GM18868 (cell line): Measurements from ENCODE around the gene SLC35F6.
"Not testable (repeated sequence)": the region's sequence is repeated elsewhere in the genome, so short reads cannot be mapped to it uniquely, and the experiment has no call there.

Experiments
- ATAC-seq: cut with Tn5 transposase; IDR thresholded peaks from one replicate; pipeline ENCODE4 v1.9.1; 2021; ENCODE audit warnings: mild to moderate bottlenecking, moderate library complexity; ENCODE audit not compliant: unreplicated experiment

SLC35F6 gene

DNA sequence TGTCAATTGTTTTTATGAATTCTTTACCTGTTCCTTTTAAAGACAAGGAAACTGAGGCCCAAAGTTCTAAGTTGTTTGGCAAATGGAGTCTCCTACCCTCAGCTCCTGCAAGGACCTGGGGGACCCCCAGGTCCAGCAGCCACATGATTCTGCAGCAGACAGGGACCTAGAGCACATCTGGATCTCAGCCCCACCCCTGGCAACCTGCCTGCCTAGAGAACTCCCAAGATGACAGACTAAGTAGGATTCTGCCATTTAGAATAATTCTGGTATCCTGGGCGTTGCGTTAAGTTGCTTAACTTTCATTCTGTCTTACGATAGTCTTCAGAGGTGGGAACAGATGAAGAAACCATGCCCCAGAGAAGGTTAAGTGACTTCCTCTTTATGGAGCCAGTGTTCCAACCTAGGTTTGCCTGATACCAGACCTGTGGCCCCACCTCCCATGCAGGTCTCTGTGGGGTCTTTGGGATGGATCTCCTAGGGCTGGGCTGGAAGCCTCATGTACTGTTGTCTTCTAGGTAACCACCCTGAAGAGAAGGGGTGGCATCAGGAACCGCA lies 16.2 kb downstream of the SLC35F6 start:
- ATAC-seq, result no peak

DNA sequence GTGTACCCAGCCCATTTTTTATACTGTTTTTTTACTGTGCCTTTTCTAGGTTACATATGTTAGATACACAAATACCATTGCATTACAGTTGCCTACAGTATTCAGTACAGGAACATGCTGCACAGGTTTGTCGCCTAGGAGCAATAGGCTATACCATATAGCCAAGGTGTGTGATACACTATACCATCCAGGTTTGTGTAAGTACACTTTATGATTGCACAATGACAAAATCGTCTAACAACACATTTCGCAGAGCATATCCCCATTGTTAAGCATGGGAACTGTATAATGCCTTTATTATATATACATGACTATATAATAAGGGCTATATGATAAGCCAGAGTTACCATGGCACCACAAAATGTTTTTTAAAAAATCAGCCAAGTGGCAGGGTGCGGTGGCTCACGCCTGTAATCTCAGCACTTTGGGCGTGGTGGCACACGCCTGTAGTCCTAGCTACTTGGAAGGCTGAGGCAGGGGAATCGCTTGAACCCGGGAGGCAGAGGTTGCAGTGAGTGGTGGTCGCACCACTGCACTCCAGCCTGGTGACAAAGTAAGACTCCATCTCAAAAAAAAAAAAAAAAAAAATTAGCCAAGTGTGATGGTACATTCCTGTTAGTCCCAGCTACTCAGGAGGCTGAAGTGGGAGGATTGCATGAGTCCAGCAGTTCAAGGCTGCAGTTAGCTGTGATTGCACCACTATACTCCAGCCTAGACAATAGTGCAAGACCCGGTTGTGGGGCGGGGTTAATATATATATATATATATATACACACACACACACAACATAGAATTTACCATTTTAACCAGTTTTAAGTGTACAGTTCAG lies 19.0 kb downstream of the SLC35F6 start:
- ATAC-seq, result no peak

DNA sequence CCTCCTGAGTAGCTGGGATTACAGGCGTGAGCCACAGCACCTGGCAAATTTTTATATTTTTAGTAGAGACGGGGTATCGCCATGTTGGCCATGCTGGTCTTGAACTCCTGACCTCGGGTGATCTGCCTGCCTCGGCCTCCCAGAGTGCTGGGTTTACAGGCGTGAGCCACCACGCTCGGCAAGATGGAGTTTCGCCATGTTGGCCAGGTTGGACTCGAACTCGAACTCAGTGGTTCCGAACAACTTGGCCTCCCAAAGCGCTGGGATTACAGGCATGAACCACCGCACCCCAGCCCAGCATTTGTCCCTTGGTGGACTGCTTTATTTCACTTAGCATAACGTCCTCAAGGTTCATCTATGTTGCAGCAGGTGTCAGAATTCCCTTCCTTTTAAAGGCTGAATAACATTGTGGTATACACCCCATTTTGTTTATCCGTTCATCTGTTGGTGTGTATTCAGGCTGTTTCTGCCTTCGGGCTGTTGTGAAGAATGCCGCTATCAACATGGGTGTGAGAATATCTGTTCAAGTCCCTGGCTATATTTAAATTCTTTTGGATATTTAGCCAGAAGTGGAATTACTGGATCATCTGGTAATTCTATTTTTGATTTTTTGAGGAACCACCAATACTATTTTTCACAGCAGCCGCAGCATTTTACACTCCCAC lies 20.6 kb downstream of the SLC35F6 start:
- ATAC-seq, result no peak

DNA sequence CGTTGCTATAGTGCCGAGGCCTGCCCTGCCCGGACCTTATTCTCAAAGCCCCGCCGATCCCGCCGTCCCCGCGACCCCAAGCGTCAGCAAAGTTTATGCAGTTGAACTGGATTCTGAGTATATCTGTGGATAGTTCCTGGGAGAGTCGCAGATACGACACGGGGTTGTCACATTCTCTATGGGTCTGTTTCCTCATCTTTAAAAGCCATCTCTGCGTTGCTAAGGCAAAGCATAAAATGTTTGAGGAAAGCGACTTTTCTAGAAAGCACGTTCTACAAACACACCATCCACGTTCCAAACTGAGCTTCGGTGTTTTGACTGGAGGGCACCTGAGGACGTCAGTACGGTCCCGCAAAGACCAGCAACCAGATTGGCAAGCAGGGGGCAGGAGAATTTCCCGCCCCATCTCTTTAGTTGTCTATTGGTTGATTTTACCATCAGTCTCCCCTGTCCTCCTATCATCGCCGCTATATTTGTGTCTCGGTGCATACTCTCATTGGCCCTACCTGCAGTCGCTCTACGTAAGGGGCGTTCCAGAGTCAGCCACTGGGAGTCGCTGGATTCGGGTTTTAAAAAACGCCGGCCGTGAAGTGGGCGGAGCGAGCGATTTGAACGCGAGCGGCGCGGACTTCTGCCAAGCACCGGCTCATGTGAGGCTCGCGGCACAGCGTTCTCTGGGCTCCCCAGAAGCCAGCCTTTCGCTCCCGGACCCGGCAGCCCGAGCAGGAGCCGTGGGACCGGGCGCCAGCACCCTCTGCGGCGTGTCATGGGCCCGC lies 21.5 kb downstream of the SLC35F6 start, which contains the start of gene CENPA:
Gene CENPA (plus strand): TSS at position 626 of the 776 bp plus-strand sequence. CDS start 141 bp downstream, at position 767.
- peak; percentile 99 for ATAC-seq

DNA sequence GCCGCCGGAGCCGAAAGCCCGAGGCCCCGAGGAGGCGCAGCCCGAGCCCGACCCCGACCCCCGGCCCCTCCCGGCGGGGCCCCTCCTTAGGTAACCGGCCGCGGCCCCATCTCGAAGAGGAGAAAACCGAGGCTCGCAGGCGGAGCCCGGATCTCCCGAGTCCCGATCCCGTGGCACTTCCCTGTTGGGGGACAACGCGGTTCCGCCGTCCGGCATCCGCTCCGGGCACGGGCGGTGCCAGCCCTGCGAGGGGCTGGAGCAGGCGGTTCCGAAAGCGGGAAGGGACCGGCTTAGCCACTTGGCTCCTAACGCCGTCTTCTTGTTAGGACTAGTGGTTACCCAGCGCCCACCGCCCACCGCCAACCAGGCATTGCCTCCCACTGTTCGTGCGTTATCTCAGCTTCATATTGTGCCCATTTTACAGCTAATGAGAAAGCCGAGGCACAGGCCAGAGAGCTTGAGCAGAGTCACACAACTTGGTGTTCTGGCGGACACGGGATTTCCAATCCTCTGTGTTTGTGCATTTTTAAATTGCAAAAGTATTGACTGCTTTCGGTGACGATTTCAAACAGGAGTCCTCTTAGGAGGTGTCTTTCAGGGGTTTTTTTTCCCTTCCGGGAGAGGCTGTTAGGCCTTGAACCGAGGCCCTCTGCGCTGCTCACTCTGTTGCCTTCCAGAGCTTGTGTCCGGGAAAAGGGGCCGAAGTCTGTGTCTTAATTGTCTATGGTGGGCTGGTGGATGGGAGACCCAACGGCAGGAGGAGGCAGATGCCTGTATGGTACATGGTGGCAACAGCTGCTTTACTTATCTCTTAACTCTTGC lies 22.3 kb downstream of the SLC35F6 start:
- ATAC-seq, result peak; percentile 12

DNA sequence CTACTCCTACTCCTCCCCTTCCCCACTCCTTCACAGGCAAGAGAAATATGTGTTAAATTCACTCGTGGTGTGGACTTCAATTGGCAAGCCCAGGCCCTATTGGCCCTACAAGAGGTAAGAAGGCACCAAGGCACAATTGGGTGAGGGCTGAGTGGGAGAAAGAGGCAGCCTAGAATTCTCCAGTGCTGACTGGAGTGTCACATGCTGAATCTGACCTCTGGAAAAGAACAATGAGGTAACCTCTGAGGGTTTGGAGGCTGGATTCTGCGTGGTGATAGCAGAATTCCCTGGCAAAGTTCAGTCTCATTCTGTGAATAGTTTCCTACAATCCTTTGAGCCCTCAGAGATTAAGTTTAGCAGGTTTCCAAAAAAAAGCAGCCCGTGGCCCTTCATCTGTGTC lies 28.6 kb downstream of the SLC35F6 start:
- ATAC-seq, result no peak

DNA sequence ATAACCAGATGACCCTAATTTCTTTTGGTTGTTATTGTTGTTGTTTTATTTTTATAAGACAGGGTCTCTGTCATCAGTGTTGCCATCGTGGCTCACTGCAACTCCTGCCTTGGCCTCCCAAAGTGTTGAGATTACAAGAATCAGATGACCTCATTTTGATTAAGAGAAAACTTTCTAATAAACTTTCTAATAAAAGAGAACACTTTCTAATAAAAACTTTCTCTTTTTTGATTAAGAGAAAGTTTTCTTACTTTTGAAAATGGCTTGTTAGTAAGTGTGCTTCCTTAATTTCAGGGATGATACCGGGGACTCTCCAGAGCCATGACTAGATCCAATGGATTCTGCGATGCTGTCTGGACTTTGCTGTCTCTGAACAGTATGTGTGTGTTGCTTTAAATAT lies 29.4 kb downstream of the SLC35F6 start:
- ATAC-seq, result no peak

DNA sequence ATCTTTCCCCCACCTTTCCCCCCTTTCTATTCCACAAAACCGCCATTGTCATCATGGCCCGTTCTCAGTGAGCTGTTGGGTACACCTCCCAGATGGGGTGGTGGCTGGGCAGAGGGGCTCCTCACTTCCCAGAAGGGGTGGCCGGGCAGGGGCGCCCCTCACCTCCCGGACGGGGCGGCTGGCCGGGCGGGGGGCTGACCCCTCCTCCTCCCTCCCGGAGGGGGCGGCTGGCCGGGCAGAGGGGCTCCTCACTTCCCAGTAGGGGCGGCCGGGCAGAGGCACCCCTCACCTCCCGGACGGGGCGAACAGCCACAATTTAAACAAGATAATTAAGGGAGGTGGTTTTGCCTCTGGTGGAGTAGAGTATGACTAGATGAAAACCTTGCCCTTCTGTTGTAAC lies 31.1 kb downstream of the SLC35F6 start:
- not testable (repeated sequence) for ATAC-seq

DNA sequence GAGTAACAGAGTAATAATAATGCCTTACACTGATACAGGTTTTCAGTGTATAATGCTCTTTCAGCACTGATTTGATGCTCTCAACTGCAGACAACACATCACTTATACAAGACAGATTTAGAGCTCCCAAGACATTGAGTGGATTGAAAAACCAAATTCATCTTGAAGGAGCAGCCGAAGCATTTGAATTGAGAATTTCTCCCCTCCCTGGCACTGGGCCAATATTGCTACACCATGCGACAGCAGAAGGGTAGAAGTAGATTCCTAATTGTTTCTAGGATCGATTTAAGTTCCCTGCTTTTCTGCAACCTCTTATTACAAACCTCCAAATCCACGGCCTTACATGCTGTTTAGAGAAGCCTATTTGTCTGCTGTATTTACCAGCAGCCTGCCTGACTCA lies 37.2 kb downstream of the SLC35F6 start:
- ATAC-seq, result no peak

DNA sequence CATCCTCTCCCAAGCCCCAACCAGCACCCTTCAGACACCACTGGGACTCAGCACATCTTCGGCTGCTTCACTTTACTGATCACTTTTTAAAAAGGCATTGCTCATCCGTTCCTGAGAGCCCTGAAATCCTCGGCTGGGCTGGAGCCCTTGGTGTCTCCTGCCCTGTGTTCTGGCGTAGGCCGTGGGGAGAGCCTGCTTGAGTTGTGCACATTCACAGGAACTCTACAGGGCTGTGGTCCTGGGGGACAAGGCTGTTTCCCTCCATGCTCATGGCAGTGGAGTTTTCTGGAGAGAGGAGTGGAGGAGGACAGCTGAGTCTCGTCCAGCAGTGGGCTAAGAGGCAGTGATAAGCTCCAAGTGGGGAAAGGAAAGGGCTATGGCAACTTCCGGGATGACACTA lies 37.7 kb downstream of the SLC35F6 start:
- ATAC-seq, result no peak

DNA sequence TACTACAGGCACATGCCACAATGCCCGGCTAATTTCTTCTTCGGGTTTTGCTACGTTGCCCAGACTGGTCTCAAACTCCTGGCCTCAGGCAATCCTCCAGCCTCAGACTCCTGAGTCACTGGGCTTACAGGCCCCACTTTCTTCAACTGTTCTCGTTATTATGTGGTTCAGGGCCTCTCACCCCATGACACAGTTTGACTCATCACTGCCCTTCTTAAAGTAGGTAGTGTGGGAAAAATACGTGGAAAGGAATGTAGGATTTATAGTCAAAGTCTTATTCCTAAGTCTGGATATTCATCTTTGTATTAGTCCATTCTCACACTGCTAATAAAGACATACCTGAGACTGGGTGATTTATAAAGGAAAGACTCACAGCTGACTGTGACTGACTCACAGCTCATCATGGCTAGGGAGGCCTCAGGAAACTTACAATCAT lies 41.2 kb downstream of the SLC35F6 start:
- ATAC-seq, result no peak

DNA sequence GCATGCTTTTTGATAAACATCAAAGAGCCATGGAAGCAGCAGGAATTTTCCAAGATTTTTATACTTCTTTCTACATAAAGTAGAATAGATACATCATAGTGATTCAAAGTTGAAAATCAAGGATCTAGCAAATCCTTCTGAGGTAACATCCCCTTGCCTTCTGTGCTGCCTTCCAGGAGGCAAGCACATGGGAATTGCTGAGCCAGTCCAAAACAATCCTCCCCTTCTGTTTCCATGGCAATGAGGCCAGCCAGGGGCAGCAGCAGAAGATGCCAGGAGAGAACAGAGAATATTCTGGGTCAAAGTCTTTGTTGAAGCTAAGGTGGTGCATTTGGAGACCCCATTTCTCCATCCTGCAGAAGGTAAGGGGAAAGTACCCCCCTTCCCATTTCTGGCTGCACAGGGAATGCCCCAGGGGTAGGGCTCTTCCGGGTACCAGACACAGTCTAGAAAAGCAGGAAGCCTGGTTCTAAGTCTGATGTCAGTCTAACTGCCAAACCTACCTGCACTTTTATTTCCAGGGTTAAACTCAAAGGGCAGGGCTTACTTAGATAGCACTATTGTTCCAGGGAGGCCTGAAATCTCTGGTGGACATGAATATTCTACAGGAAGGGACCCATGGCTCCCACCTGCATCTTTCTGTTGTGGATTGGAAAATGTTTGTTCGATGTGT lies 43.8 kb downstream of the SLC35F6 start:
- ATAC-seq, result no peak

DNA sequence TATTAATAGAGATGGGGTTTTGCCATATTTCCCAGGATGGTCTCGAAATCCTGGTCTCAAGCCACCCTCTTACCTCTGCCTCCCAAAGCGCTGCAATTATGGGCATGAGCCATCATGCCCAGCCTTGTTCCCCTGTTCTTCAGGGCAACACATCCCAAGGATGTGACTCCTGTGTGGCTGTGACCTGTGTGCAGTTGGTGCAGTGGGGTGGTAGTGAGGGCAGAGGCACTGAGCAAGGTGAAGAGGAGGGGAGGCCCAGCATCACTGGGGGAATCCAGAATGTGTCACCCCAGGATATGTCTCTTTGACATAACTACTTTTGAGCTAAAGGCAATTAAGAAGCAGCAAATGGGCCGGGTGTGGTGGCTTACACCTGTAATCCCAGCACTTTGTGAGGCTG lies 45.1 kb downstream of the SLC35F6 start:
- no peak for ATAC-seq

DNA sequence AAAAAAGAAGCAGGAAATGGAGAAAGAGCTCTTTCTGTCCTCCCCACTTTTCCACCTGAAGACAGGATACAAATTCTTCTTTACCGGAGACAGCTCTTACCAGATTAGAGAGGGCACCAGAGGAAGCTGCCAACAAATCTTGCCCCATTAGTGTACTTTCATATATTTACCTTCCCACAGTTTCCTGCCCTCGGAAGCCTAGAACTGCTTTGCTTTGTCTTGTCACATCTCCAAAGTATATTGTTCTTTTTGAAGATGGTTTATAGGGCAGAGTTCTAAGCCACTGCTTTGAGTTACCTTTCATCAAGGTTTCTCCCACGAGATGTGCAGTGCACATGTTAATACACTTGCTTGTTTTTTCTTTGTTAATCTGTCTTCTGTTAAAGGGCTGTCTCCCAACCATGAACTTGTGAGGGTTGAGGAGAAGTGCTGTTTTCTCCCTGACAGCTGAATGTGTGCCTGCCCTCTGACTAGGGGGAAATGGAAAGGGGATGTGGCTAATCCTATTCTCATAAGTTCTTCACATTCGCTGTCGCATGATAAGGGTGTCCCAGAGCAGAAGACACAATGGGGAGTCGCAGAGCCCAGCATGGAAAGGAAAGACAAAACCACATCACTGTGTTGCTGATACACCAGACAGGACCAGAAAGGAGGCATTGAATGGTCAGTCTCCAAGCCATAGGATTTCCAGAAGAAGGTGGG lies 45.9 kb downstream of the SLC35F6 start:
- ATAC-seq, result no peak

DNA sequence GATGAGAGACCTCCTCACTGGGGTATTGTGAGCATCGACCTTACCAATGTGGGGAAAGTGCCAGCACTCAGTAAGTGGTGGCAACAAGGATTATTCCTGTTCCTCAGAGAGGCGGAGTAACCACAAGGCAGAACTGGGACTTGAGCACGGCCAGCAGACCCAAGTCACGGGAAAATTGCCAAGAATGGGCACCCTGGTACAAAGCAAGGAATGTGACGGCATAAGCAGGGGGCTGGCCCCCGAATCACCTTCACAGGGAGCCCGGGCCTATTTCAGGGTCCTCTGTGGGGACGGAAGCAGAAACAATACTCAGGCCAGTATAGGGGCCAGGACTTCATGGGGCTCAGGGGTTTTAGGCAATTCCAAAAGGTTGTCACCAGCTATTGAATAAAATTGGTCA lies 47.2 kb downstream of the SLC35F6 start:
- ATAC-seq, result no peak

DNA sequence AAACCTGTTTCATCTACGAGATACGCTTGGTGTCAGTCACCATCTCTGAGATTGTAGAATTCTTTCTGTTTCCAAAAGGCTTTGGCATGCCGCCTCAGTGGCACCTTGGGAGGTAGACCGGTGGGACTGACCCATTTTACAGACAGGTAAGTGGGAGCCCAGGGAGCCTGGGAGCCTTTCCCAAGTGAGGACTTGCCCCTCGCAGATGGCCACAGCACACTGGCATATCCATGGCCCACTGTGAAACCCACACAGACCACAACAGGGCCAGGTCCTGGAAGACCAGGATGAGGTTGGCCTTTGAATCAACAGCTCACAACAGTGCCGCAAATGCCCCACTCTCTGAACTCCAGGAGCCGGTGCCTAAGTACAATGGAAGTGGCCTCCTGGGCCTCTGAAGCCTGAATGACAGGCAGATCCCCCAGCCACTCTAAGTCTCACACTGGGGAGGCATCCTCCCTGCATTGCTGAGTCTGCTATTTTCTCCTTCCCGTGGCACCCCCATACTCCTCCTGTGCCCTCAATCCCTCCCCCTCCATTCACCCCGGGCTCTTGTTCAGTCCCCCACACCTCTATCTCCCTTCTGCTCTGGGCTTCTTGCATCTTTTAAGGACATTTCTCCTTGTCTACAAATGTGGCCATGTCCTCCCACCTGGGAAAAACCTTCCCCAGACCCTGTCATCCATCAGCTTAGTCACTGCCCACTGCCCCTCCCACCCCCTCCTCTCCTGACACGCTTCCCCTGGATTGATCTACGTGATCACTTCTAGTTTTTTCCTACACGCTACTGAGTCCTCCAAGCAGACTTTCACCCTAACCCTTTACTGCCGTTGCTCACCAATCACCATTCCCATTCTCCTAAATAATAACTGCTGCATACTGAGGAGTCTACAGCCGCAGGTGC lies 48.0 kb downstream of the SLC35F6 start:
- ATAC-seq, result no peak

DNA sequence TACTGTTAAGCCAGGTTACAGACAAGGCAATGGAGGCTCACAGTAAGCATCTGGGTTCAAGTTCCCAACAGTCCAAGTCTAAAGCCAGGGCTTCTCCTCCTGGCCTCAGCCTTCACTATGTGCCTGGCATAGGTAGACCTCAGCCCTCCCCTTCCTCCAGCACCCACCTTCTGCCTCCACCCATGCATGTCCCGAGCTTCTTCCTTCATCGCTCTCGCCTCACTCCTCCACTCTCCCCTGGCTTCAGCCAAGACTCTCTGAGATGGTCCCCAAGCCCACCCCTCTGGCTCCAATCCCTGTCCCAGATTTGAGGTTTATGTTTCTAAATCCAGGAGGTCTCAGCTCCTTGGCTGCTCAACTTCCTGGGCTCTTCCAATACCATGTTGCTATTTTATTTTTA lies 48.6 kb downstream of the SLC35F6 start:
- ATAC-seq, result no peak

DNA sequence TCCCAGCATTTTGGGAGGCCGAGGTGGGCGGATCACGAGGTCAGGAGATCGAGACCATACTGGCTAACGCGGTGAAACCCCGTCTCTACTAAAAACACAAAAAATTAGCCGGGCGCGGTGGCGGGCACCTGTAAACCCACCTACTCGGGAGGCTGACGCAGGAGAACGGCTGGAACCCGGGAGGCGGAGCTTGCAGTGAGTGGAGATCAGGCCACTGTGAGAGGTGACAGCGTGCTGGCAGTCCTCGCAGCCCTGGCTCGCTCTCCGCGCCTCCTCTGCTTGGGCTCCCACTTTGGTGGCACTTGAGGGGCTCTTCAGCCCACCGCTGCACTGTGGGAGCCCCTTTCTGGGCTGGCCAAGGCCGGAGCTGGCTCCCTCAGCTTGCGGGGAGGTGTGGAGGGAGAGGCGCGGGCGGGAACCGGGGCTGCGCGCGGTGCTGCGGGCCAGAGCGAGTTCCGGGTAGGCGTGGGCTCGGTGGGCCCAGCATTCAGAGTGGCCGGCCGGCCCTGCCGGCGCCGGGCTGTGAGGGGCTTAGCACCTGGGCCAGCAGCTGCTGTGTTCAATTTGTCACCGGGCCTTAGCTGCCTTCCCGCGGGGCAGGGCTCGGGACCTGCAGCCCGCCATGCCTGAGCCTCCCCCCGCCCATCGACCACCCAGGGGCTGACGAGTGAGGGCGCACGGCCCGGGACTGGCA lies 50.1 kb downstream of the SLC35F6 start:
- not testable (repeated sequence) for ATAC-seq
